Keratinocyte (primary cell): ENCODE results near the gene RANBP3. TPM values are rescaled to one million over a fixed set of nuclear protein-coding genes. Genes with fewer than 3 reads are reported as not detected.

Source experiments
- DNase-seq: peaks from one replicate; pipeline ENCODE4 v3.0.0-alpha.2; 2011; ENCODE audit warnings: low read depth, missing footprints, low spot score
- FAIRE-seq: peaks from 2 replicates; lab custom pipeline; 2011; peaks lifted over from hg19 to GRCh38; lab: Jason Lieb, UNC
- H2AFZ ChIP-seq: 2 replicates; pipeline ENCODE4 v1.6.0; 2012; ENCODE audit warnings: low read length, control low read depth, inconsistent platforms; ENCODE audit not compliant: control insufficient read depth
- H3K27ac ChIP-seq: 2 replicates; pipeline ENCODE4 v1.5.1; 2011; ENCODE audit warnings: low read length; ENCODE audit not compliant: control insufficient read depth, insufficient read depth
- H3K27me3 ChIP-seq: 3 replicates; pipeline ENCODE4 v1.6.0; 2011; ENCODE audit warnings: low read length; ENCODE audit not compliant: control insufficient read depth, insufficient read depth; ENCODE audit errors: extremely low read depth
- H3K36me3 ChIP-seq, 2 experiments: 2 replicates in 1 of 2; 3 replicates in 1 of 2; pipeline ENCODE4 v1.5.1; 2011; ENCODE audit warnings: low read length in 2 of 2, mild to moderate bottlenecking in 1 of 2; ENCODE audit not compliant: control insufficient read depth in 2 of 2, insufficient read depth in 2 of 2; ENCODE audit errors: extremely low read depth in 1 of 2
- H3K4me1 ChIP-seq: 3 replicates; pipeline ENCODE4 v1.5.1; 2011; ENCODE audit warnings: low read length; ENCODE audit not compliant: control insufficient read depth, insufficient read depth; ENCODE audit errors: extremely low read depth
- H3K4me2 ChIP-seq: 3 replicates; pipeline ENCODE4 v1.6.0; 2011; ENCODE audit warnings: low read depth, low read length; ENCODE audit not compliant: control insufficient read depth, insufficient read depth; ENCODE audit errors: extremely low read depth
- H3K4me3 ChIP-seq, 3 experiments: fragments of 200-600 bp in 1 of 3; sonication (generic) in 1 of 3; 2 replicates in 2 of 3; 3 replicates in 1 of 3; pipeline ENCODE4 v1.5.1; 2011 to 2016; ENCODE audit warnings: low read length in 3 of 3, mild to moderate bottlenecking in 3 of 3, control low read depth in 2 of 3, inconsistent platforms in 1 of 3, low read depth in 1 of 3, mixed read lengths in 1 of 3, mixed run types in 1 of 3, moderate library complexity in 1 of 3; ENCODE audit not compliant: control insufficient read depth in 2 of 3, insufficient read depth in 2 of 3; ENCODE audit errors: extremely low read depth in 1 of 3
- H3K79me2 ChIP-seq: 2 replicates; pipeline ENCODE4 v1.6.0; 2012; ENCODE audit warnings: low read length; ENCODE audit not compliant: control insufficient read depth, insufficient read depth
- H3K9ac ChIP-seq: 3 replicates; pipeline ENCODE4 v1.6.0; 2011; ENCODE audit warnings: low read length; ENCODE audit not compliant: control insufficient read depth, insufficient read depth; ENCODE audit errors: extremely low read depth
- H3K9me1 ChIP-seq: 3 replicates; pipeline ENCODE4 v1.6.0; 2011; ENCODE audit warnings: low read length; ENCODE audit not compliant: control insufficient read depth, insufficient read depth; ENCODE audit errors: extremely low read depth
- H3K9me3 ChIP-seq: 2 replicates; pipeline ENCODE4 v1.5.1; 2012; ENCODE audit warnings: low read depth, low read length; ENCODE audit not compliant: control insufficient read depth
- H4K20me1 ChIP-seq: 3 replicates; pipeline ENCODE4 v1.6.0; 2011; ENCODE audit warnings: low read length; ENCODE audit not compliant: control insufficient read depth, insufficient read depth; ENCODE audit errors: extremely low read depth
- CTCF ChIP-seq, 3 experiments: IDR thresholded peaks in 1 of 3; conservative IDR thresholded peaks in 1 of 3; optimal IDR thresholded peaks in 1 of 3; 2 replicates in 2 of 3; 3 replicates in 1 of 3; pipeline versions ENCODE3 to v1.5.1; 2011; ENCODE audit warnings: low read length in 3 of 3, mild to moderate bottlenecking in 3 of 3, moderate library complexity in 2 of 3, control low read depth in 1 of 3, inconsistent platforms in 1 of 3; ENCODE audit not compliant: insufficient read depth in 2 of 3; ENCODE audit errors: extremely low read depth in 1 of 3
- EZH2 ChIP-seq: IDR thresholded peaks from one replicate; pipeline ENCODE4 v1.6.1; 2012; ENCODE audit warnings: inconsistent platforms, mild to moderate bottlenecking, low read length, moderate library complexity
- dilution Hi-C: fragments of 300-500 bp; cut with MboI; formaldehyde crosslinking; loops from one replicate; pipeline ENCODE4 v1.7.0; 2020; ENCODE audit warnings: low sequenced_read_pairs; ENCODE audit not compliant: extremely low pct_ligation_motif_present
- polyA plus RNA-seq, 5 experiments: library from polyadenylated mRNA; depleted of rRNA in 3 of 5; stranded (reverse) in 3 of 5; stranded (forward) in 1 of 5; unstranded in 1 of 5; fragments of >200 nt; gene quantifications; 1 replicate in 1 of 5; 2 replicates in 3 of 5; 3 replicates in 1 of 5; pipeline versions ENCODE4 v1.2.1 to v1.2.3, GENCODE V29; 2011 to 2012; ENCODE audit warnings: missing spikeins in 2 of 5, low read depth in 1 of 5, low replicate concordance in 1 of 5

The RANBP3 gene
- polyA plus RNA-seq, 1 donor (not counting 4 experiments of a cell fraction or from before 2014, with no cell fraction given) = 36.4 TPM

GRCh38 chr19:5926641-5927440 lies 51.1 kb downstream of the RANBP3 start:
- no peak overlapping the region for H3K9ac ChIP-seq
- peaks cover 33 to 47% of the 10 kb centered on the region in 2 experiments for H3K36me3 ChIP-seq
- no peaks in the 10 kb centered on the region for H3K79me2 ChIP-seq
- no peak overlapping the region for H2AFZ ChIP-seq
- no peaks in the 10 kb centered on the region for H3K4me1 ChIP-seq
- H3K4me3 ChIP-seq = no peak overlapping the region
- H4K20me1 ChIP-seq = peaks cover 4% of the 10 kb centered on the region
- no peak overlapping the region for H3K4me2 ChIP-seq
- no peak for FAIRE-seq
- no peak overlapping the region for H3K27ac ChIP-seq
- TF ChIP-seq EZH2 (no peak), CTCF (optimal IDR thresholded peaks at IDR 0.05 in 1 of 3, IDR thresholded peaks at IDR 0.05 in 1 of 3, conservative IDR thresholded peaks at IDR 0.05 in 1 of 3; ENCODE audit: extremely low read depth in 1 of 3, insufficient read depth in 2 of 3, low read length in 3 of 3) (no peak)
- DNase-seq = no peak
- no peaks in the 10 kb centered on the region for H3K9me1 ChIP-seq
- dilution Hi-C loops = no loop called here
- H3K9me3 ChIP-seq = no peaks in the 10 kb centered on the region
- no peaks in the 10 kb centered on the region for H3K27me3 ChIP-seq

- FAIRE-seq (no peak), DNase-seq (no peak)
- Histone ChIP-seq H3K36me3 (peaks cover 32 to 48% of the 10 kb centered on the region in 2 experiments), H4K20me1 (peaks cover 1% of the 10 kb centered on the region), H3K9ac (no peak overlapping the region), H2AFZ (no peak overlapping the region), H3K9me1 (no peaks in the 10 kb centered on the region), H3K9me3 (no peaks in the 10 kb centered on the region), H3K4me1 (no peaks in the 10 kb centered on the region), H3K79me2 (no peaks in the 10 kb centered on the region), H3K4me3 (no peak overlapping the region), H3K27me3 (no peaks in the 10 kb centered on the region), H3K27ac (no peak overlapping the region), H3K4me2 (no peak overlapping the region)
- dilution Hi-C loops = no loop called here
- TF ChIP-seq CTCF (optimal IDR thresholded peaks at IDR 0.05 in 1 of 3, IDR thresholded peaks at IDR 0.05 in 1 of 3, conservative IDR thresholded peaks at IDR 0.05 in 1 of 3; ENCODE audit: extremely low read depth in 1 of 3, insufficient read depth in 2 of 3, low read length in 3 of 3) = no peak
- no peak for TF ChIP-seq EZH2
These were observed 52.0 kb downstream of the RANBP3 start for GRCh38 chr19:5925830-5926427.
